Measurements from ENCODE around the gene LUC7L3.

The LUC7L3 gene

GRCh38 chr17:50787106-50787505 is 67.7 kb downstream of the LUC7L3 start:
- Histone ChIP-seq H3K4me2 (ENCODE audit: insufficient read depth, low read length) (no peak overlapping the region), H3K9me3 (ENCODE audit: insufficient read depth, low read length, severe bottlenecking) (no peaks in the 10 kb centered on the region), H3K4me3 (ENCODE audit: low read depth in 1 of 2, low read length in 2 of 2) (no peak overlapping the region), H3K36me3 (ENCODE audit: insufficient read depth, low read length) (no peaks in the 10 kb centered on the region), H3K27me3 (ENCODE audit: insufficient read depth, low read length, poor library complexity) (no peaks in the 10 kb centered on the region), H2AFZ (ENCODE audit: low read depth, low read length) (no peak overlapping the region), H3K79me2 (ENCODE audit: insufficient read depth, low read length) (no peaks in the 10 kb centered on the region), H3K9ac (ENCODE audit: low read depth, low read length) (no peak overlapping the region), H3K27ac (ENCODE audit: low read length) (no peak overlapping the region), H3K4me1 (ENCODE audit: insufficient read depth, low read length) (no peaks in the 10 kb centered on the region), H4K20me1 (ENCODE audit: insufficient read depth, low read length) (0 out of 2 replicates have a peak, but pooled peaks cover 3% of the 10 kb centered on the region)
- ATAC-seq (ENCODE audit: insufficient read depth, low read depth) (no peak), DNase-seq (no peak)
- TF ChIP-seq EZH2 (IDR thresholded peaks at IDR 0.05; ENCODE audit: borderline replicate concordance, low read depth, low read length, severe bottlenecking) (no peak), CTCF (IDR thresholded peaks at IDR 0.05; ENCODE audit: borderline replicate concordance, extremely low read depth, low read length, poor library complexity, severe bottlenecking) (no peak)

GRCh38 chr17:50790618-50791017 is 71.2 kb downstream of the LUC7L3 start:
- Histone ChIP-seq H3K36me3 (ENCODE audit: insufficient read depth, low read length) (no peaks in the 10 kb centered on the region), H3K4me2 (ENCODE audit: insufficient read depth, low read length) (no peak overlapping the region), H3K9ac (ENCODE audit: low read depth, low read length) (no peak overlapping the region), H3K4me1 (ENCODE audit: insufficient read depth, low read length) (no peaks in the 10 kb centered on the region), H3K27me3 (ENCODE audit: insufficient read depth, low read length, poor library complexity) (no peaks in the 10 kb centered on the region), H3K27ac (ENCODE audit: low read length) (no peak overlapping the region), H4K20me1 (ENCODE audit: insufficient read depth, low read length) (no peaks in the 10 kb centered on the region), H2AFZ (ENCODE audit: low read depth, low read length) (no peak overlapping the region), H3K9me3 (ENCODE audit: insufficient read depth, low read length, severe bottlenecking) (no peaks in the 10 kb centered on the region), H3K79me2 (ENCODE audit: insufficient read depth, low read length) (no peaks in the 10 kb centered on the region), H3K4me3 (ENCODE audit: low read depth in 1 of 2, low read length in 2 of 2) (no peak overlapping the region)
- DNase-seq (no peak), ATAC-seq (ENCODE audit: insufficient read depth, low read depth) (no peak)
- no peak for TF ChIP-seq CTCF (IDR thresholded peaks at IDR 0.05; ENCODE audit: borderline replicate concordance, extremely low read depth, low read length, poor library complexity, severe bottlenecking)
- TF ChIP-seq EZH2 (IDR thresholded peaks at IDR 0.05; ENCODE audit: borderline replicate concordance, low read depth, low read length, severe bottlenecking), result no peak

- H3K9ac ChIP-seq (ENCODE audit: low read depth, low read length), result no peak overlapping the region
- no peaks in the 10 kb centered on the region for H3K9me3 ChIP-seq (ENCODE audit: insufficient read depth, low read length, severe bottlenecking)
- no peaks in the 10 kb centered on the region for H3K27me3 ChIP-seq (ENCODE audit: insufficient read depth, low read length, poor library complexity)
- no peak overlapping the region for H2AFZ ChIP-seq (ENCODE audit: low read depth, low read length)
- H3K27ac ChIP-seq (ENCODE audit: low read length), result no peak overlapping the region
- H3K36me3 ChIP-seq (ENCODE audit: insufficient read depth, low read length), result no peaks in the 10 kb centered on the region
- no peak overlapping the region for H3K4me2 ChIP-seq (ENCODE audit: insufficient read depth, low read length)
- no peaks in the 10 kb centered on the region for H3K4me1 ChIP-seq (ENCODE audit: insufficient read depth, low read length)
- ATAC-seq (ENCODE audit: insufficient read depth, low read depth), result no peak
- H3K4me3 ChIP-seq (ENCODE audit: low read depth in 1 of 2, low read length in 2 of 2), result no peak overlapping the region
- no peaks in the 10 kb centered on the region for H4K20me1 ChIP-seq (ENCODE audit: insufficient read depth, low read length)
- no peak for DNase-seq
- TF ChIP-seq CTCF (IDR thresholded peaks at IDR 0.05; ENCODE audit: borderline replicate concordance, extremely low read depth, low read length, poor library complexity, severe bottlenecking), result no peak
- TF ChIP-seq EZH2 (IDR thresholded peaks at IDR 0.05; ENCODE audit: borderline replicate concordance, low read depth, low read length, severe bottlenecking), result no peak
- H3K79me2 ChIP-seq (ENCODE audit: insufficient read depth, low read length), result no peaks in the 10 kb centered on the region
Observed at GRCh38 chr17:50792132-50792531, 72.7 kb downstream of the LUC7L3 start.

- H2AFZ ChIP-seq (ENCODE audit: low read depth, low read length), result no peak overlapping the region
- no peak overlapping the region for H3K4me2 ChIP-seq (ENCODE audit: insufficient read depth, low read length)
- no peaks in the 10 kb centered on the region for H4K20me1 ChIP-seq (ENCODE audit: insufficient read depth, low read length)
- no peaks in the 10 kb centered on the region for H3K4me1 ChIP-seq (ENCODE audit: insufficient read depth, low read length)
- no peak for ATAC-seq (ENCODE audit: insufficient read depth, low read depth)
- no peak for DNase-seq
- TF ChIP-seq CTCF (IDR thresholded peaks at IDR 0.05; ENCODE audit: borderline replicate concordance, extremely low read depth, low read length, poor library complexity, severe bottlenecking) (no peak), EZH2 (IDR thresholded peaks at IDR 0.05; ENCODE audit: borderline replicate concordance, low read depth, low read length, severe bottlenecking) (no peak)
- no peaks in the 10 kb centered on the region for H3K79me2 ChIP-seq (ENCODE audit: insufficient read depth, low read length)
- no peaks in the 10 kb centered on the region for H3K36me3 ChIP-seq (ENCODE audit: insufficient read depth, low read length)
- H3K9me3 ChIP-seq (ENCODE audit: insufficient read depth, low read length, severe bottlenecking), result no peaks in the 10 kb centered on the region
- no peak overlapping the region for H3K4me3 ChIP-seq (ENCODE audit: low read depth in 1 of 2, low read length in 2 of 2)
- H3K27ac ChIP-seq (ENCODE audit: low read length), result no peak overlapping the region
- no peaks in the 10 kb centered on the region for H3K27me3 ChIP-seq (ENCODE audit: insufficient read depth, low read length, poor library complexity)
- no peak overlapping the region for H3K9ac ChIP-seq (ENCODE audit: low read depth, low read length)
Observed at GRCh38 chr17:50793007-50793406, 73.6 kb downstream of the LUC7L3 start.
